ENCODE measurements around the gene PRELID3B.

- TF ChIP-seq CTCF (IDR thresholded peaks at IDR 0.05): no peak
- TF ChIP-seq POLR2A (IDR thresholded peaks at IDR 0.05): no peak
Measured at GRCh38 chr20:59043698-59044097, 1.1 kb upstream of the PRELID3B start.
